ENCODE data around the gene DKK3. TPM values are rescaled to one million over a fixed set of nuclear protein-coding genes. Genes with fewer than 3 reads are reported as not detected.

Gene DKK3
- total RNA-seq, 4 donors from 2014 or later = 94.3 to 191 (median 127) TPM

DNA sequence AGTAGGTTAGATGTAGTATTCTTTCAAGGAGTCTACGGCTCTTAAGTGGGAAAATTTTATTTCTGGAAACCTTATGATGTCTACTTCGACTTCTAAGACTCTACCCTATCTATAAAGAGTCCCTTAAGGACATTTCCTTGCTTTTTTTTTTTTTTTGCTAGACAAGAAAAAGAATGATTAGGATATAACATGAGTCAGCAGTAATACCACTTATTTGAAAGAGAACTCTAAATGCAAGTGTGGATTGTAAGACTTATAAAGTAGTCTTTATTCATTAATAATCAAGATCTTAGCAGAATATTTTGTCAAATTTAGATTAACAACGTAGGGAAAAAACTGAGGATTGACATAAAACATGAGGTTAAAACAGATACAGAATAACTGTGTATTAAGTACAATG, 71.0 kb downstream of the DKK3 start:
- no peak for DNase-seq (ENCODE audit: extremely low spot score)
- Histone ChIP-seq H3K4me3 (no peak overlapping the region), H3K36me3 (peaks cover 5 to 81% (median 61%) of the 10 kb centered on the region in 4 donors), H3K4me1 (peaks cover 0 to 5% (median 0%) of the 10 kb centered on the region in 4 donors), H3K27ac (replicated peaks in 1 of 4) (no peak overlapping the region), H3K27me3 (no peaks in the 10 kb centered on the region), H3K9me3 (no peaks in the 10 kb centered on the region)
- 85% methylated on average over 3 of the region's 3 CpGs for WGBS
- intact Hi-C loops (cut with DNase I) = no loop called here
- TF ChIP-seq CTCF (IDR thresholded peaks at IDR 0.05) = no peak
- no peak for TF ChIP-seq POLR2A (IDR thresholded peaks at IDR 0.05; ENCODE audit: low read depth)
- TF ChIP-seq EP300 (IDR thresholded peaks at IDR 0.05) = no peak
- TF ChIP-seq POLR2AphosphoS5 (IDR thresholded peaks at IDR 0.05) = no peak

GRCh38 chr11:11935536-11935935, 72.9 kb downstream of the DKK3 start:
- Histone ChIP-seq H3K9me3 (no peaks in the 10 kb centered on the region), H3K27ac (replicated peaks in 1 of 4) (no peak overlapping the region), H3K36me3 (peaks cover 5 to 75% (median 52%) of the 10 kb centered on the region in 4 donors), H3K4me1 (peaks cover 0 to 9% (median 6%) of the 10 kb centered on the region in 4 donors), H3K4me3 (no peak overlapping the region), H3K27me3 (no peaks in the 10 kb centered on the region)
- intact Hi-C loops (cut with DNase I) = no loop called here
- WGBS = 98% methylated on average over 2 of the region's 2 CpGs
- no peak for TF ChIP-seq POLR2A (IDR thresholded peaks at IDR 0.05; ENCODE audit: low read depth)
- TF ChIP-seq POLR2AphosphoS5 (IDR thresholded peaks at IDR 0.05) = no peak
- no peak for TF ChIP-seq EP300 (IDR thresholded peaks at IDR 0.05)
- TF ChIP-seq CTCF (IDR thresholded peaks at IDR 0.05) = no peak
- no peak for DNase-seq (ENCODE audit: extremely low spot score)

DNA sequence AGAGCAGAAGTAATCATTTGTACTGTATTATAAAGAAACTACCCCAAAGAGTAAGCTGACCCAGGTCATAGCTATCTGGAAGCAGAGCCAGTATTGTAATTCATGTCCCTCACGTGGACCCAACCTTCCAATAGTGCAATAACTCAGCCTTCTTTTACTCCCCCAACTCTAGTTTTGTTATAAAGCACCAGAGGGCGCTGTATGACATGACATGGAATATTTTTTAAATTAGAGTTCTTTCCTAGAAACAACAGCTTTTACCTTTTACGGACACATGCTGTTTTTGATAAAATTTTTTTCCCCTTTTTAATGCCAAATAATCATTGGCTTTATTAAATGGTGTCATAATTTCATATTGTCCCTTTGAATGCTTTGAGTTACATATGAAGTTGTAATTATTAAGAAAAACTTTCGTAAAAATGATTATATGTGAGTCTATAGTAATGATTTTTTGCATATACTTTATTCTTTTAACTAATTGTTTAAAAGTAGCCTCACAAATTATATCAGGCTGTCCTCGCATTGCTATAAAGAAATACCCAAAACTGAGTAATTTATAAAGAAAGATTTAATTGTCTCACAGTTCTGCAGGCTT, 76.9 kb downstream of the DKK3 start:
- no peaks in the 10 kb centered on the region for H3K9me3 ChIP-seq
- H3K27ac ChIP-seq (replicated peaks in 1 of 4) = peak overlapping the region in 1 of 4 donors; percentile 22
- TF ChIP-seq CTCF (IDR thresholded peaks at IDR 0.05) = peak; percentile 68 to 80 (median 69)
- no peak for TF ChIP-seq POLR2A (IDR thresholded peaks at IDR 0.05; ENCODE audit: low read depth)
- no peak for TF ChIP-seq EP300 (IDR thresholded peaks at IDR 0.05)
- TF ChIP-seq POLR2AphosphoS5 (IDR thresholded peaks at IDR 0.05) = peak in 1 of 2 donors; percentile 14
- 61% methylated on average over 5 of the region's 5 CpGs for WGBS
- no peaks in the 10 kb centered on the region for H3K27me3 ChIP-seq
- peaks cover 0 to 79% (median 39%) of the 10 kb centered on the region in 4 donors for H3K36me3 ChIP-seq
- H3K4me3 ChIP-seq = no peak overlapping the region
- H3K4me1 ChIP-seq = peaks cover 0 to 9% (median 6%) of the 10 kb centered on the region in 4 donors
- no peak for DNase-seq (ENCODE audit: extremely low spot score)
- intact Hi-C loops (cut with DNase I) = loop anchor here (2.0 kb wide), 1 partner anchor 113 kb away; no protein-coding TSS in a partner anchor

- no peak for TF ChIP-seq EP300 (IDR thresholded peaks at IDR 0.05)
- TF ChIP-seq POLR2AphosphoS5 (IDR thresholded peaks at IDR 0.05) = no peak
- TF ChIP-seq CTCF (IDR thresholded peaks at IDR 0.05) = no peak
- TF ChIP-seq POLR2A (IDR thresholded peaks at IDR 0.05; ENCODE audit: low read depth) = no peak
- Histone ChIP-seq H3K27ac (replicated peaks in 1 of 4) (no peak overlapping the region), H3K4me1 (peaks cover 0 to 9% (median 6%) of the 10 kb centered on the region in 4 donors), H3K27me3 (no peaks in the 10 kb centered on the region), H3K36me3 (peaks cover 0 to 77% (median 39%) of the 10 kb centered on the region in 4 donors), H3K9me3 (no peaks in the 10 kb centered on the region), H3K4me3 (no peak overlapping the region)
- 81% methylated on average over 2 of the region's 2 CpGs for WGBS
- intact Hi-C loops (cut with DNase I) = loop anchor here (2.0 to 10.0 kb wide), 2 partner anchors 115 to 345 kb away; no protein-coding TSS in a partner anchor
- DNase-seq (ENCODE audit: extremely low spot score) = no peak
These were observed 78.5 kb downstream of the DKK3 start for GRCh38 chr11:11929920-11930319.
